LNCaP clone FGC (cell line): Measurements from ENCODE around the gene FER.
"Not testable (repeated sequence)": the region's sequence is repeated elsewhere in the genome, so short reads cannot be mapped to it uniquely, and the experiment has no call there.

Experiments used
- DNase-seq: peaks from one replicate; pipeline ENCODE4 v3.0.0-alpha.2; 2011; ENCODE audit warnings: low read depth
- H3K4me3 ChIP-seq: 2 replicates; pipeline ENCODE4 v1.5.1; 2011; ENCODE audit warnings: mild to moderate bottlenecking, low read depth, low read length, control low read depth
- TF ChIP-seq, protein P1 (sequence below): IDR thresholded peaks from 2 replicates; pipeline ENCODE4 v1.5.1; 2012; ENCODE audit warnings: mild to moderate bottlenecking; ENCODE audit not compliant: control insufficient read depth, insufficient read depth; ENCODE audit errors: extremely low read depth

Gene FER

DNA sequence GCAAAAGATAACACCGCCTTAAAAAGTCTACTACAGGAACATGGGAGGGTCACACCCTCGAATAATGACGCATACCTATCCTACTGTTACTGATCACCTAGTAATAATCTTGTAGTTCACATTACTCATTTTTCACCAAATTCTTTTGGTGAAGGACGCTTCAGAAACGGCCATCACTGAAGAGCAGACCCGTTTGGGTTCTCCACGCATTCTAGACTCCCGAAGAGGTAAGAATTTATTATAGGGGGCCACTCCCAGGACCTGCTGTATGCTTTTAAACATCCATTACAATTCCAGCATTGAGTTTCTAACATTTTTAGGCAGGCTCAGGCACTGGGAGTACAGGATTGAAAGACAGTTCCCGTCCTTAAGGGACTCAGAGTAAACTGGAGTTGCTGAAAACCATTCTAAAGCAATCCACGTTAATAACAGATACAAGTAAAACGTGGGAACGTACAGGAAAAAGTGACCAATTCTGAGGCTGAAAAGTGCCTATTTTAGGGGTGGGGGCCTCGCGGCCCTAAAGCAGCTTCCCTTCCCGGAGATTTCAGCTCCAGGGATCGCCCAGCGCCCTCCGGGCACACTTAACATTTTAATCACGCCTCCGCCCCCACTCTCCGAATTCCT is at the start of gene FER:
FER (plus strand) TSS at position 124 of the 627 bp plus-strand sequence. CDS start 50,286 bp downstream, outside the sequence.
- TF ChIP-seq, protein P1, sequence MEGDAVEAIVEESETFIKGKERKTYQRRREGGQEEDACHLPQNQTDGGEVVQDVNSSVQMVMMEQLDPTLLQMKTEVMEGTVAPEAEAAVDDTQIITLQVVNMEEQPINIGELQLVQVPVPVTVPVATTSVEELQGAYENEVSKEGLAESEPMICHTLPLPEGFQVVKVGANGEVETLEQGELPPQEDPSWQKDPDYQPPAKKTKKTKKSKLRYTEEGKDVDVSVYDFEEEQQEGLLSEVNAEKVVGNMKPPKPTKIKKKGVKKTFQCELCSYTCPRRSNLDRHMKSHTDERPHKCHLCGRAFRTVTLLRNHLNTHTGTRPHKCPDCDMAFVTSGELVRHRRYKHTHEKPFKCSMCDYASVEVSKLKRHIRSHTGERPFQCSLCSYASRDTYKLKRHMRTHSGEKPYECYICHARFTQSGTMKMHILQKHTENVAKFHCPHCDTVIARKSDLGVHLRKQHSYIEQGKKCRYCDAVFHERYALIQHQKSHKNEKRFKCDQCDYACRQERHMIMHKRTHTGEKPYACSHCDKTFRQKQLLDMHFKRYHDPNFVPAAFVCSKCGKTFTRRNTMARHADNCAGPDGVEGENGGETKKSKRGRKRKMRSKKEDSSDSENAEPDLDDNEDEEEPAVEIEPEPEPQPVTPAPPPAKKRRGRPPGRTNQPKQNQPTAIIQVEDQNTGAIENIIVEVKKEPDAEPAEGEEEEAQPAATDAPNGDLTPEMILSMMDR: no peak
- H3K4me3 ChIP-seq: peak within 1 kb of the TSS; percentile 59
- DNase-seq: no peak

DNA sequence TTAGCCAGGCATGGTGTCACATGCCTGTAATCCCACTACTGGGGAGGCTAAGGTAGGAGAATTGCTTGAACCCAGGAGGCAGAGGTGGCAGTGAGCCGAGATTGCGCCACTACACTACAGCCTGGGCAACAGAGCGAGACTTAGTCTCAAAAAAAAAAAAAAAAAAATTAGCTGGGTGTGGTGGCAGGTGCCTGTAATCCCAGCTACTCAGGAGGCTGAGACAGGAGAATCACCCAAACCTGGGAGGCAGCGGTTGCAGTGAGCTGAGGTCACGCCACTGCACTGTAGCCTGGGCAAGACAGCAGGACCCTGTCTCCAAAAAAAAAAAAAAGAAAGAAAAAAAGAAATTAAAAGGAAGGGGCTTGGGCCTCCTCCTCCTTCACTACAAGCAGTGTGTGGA is 47.3 kb upstream of the FER start:
- DNase-seq, H3K4me3 ChIP-seq: not testable (repeated sequence)

GRCh38 chr5:108700930-108701329 is 46.8 kb upstream of the FER start:
- TF ChIP-seq, protein P1: no peak
- H3K4me3 ChIP-seq: no peak overlapping the region
- no peak for DNase-seq

GRCh38 chr5:108702546-108702945 is 45.2 kb upstream of the FER start:
- H3K4me3 ChIP-seq: no peak overlapping the region
- TF ChIP-seq, protein P1: no peak
- no peak for DNase-seq

DNA sequence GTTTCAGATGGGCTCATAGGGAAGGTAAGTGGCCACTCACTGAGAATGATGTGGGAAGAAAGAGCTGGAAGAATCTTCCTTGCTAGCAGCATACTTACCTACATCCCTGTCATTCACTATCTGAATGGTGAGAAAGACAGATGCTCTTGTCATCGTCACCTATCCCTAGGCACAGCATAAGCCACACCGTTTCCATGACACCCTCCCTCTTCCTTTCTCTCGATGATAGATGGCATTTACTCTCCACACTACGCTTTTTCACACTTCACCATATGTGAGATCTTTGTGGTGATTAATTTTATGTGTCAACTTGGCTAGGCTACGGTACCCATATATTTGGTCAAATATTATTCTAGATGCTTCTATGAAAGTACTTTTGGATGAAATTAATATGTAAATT is 44.4 kb upstream of the FER start:
- TF ChIP-seq, protein P1: no peak
- DNase-seq: no peak
- H3K4me3 ChIP-seq: no peak overlapping the region

- no peak overlapping the region for H3K4me3 ChIP-seq
- no peak for DNase-seq
- TF ChIP-seq, protein P1: no peak
Measured at GRCh38 chr5:108707141-108707540, 40.6 kb upstream of the FER start.

- TF ChIP-seq, protein P1: no peak
- H3K4me3 ChIP-seq: no peak overlapping the region
- no peak for DNase-seq
Measured at GRCh38 chr5:108711898-108712297, 35.8 kb upstream of the FER start.
